Measurements from ENCODE around the gene CNPY3. TPM values are rescaled to one million over a fixed set of nuclear protein-coding genes. Genes with fewer than 3 reads are reported as not detected.
A peak's percentile ranks its signal among the peaks of the same experiment; 100 is the strongest.

Gene CNPY3
- polyA plus RNA-seq, 2 of the 4 experiments (the other 2 are of a cell fraction) = 30.3 to 38.5 TPM

- H3K27ac ChIP-seq = no peak overlapping the region
- H3K4me1 ChIP-seq = peaks cover 8% of the 10 kb centered on the region; the same call in 1 of the 3 replicates
- no peak for FAIRE-seq
- TF ChIP-seq CTCF (IDR thresholded peaks at IDR 0.05) (peak; percentile 26; the same call in 1 of the 3 replicates), CEBPB (IDR thresholded peaks at IDR 0.05) (no peak), RARB (CRISPR knock-in tag; IDR thresholded peaks at IDR 0.05) (no peak), HEYL (CRISPR knock-in tag; IDR thresholded peaks at IDR 0.05) (no peak), RAD21 (conservative IDR thresholded peaks at IDR 0.05 in 1 of 2, IDR thresholded peaks at IDR 0.05 in 1 of 2) (peak; percentile 41 to 56), BCL3 (IDR thresholded peaks at IDR 0.05) (no peak), NPAS2 (CRISPR knock-in tag; IDR thresholded peaks at IDR 0.05; ENCODE audit: borderline replicate concordance) (no peak)
- H3K4me3 ChIP-seq = no peak overlapping the region
- ATAC-seq = peak; percentile 75 to 84; a peak in 5 of 6 replicates
- ChIA-PET CTCF (interaction anchor here (0.7 to 1.8 kb wide), 8 partner anchors 10 to 526 kb away, joined by 3 to 7 read pairs (median 4); no protein-coding TSS in a partner anchor), POLR2A (no interaction called here)
- H3K9me3 ChIP-seq = no peaks in the 10 kb centered on the region
- 79% methylated on average over 7 of the region's 9 CpGs for WGBS (ENCODE audit: missing lambda C conversion rate)
- DNase-seq (ENCODE audit: low read depth in 1 of 2, low spot score in 1 of 2) = peak; percentile 34 to 63
- H3K4me2 ChIP-seq = no peak overlapping the region
These were observed 34.8 kb downstream of the CNPY3 start for GRCh38 chr6:42963855-42964605.

GRCh38 chr6:42966571-42966970 is 37.3 kb downstream of the CNPY3 start:
- no peak for ATAC-seq
- no peak overlapping the region for H3K27ac ChIP-seq
- no peaks in the 10 kb centered on the region for H3K9me3 ChIP-seq
- H3K4me3 ChIP-seq = no peak overlapping the region
- no peak for DNase-seq (ENCODE audit: low read depth in 1 of 2, low spot score in 1 of 2)
- peaks cover 17% of the 10 kb centered on the region for H3K4me1 ChIP-seq
- no peak overlapping the region for H3K4me2 ChIP-seq
- ChIA-PET POLR2A (interaction anchor here (0.6 kb wide), 1 partner anchor 18 kb away, joined by 3 read pairs; the partner anchor contains the start of gene PPP2R5D), CTCF (no interaction called here)
- TF ChIP-seq HOXB5 (CRISPR knock-in tag; IDR thresholded peaks at IDR 0.05) = no peak
- no peak for TF ChIP-seq MYC (IDR thresholded peaks at IDR 0.05; ENCODE audit: borderline replicate concordance, low read length)
- no peak for TF ChIP-seq FOXS1 (CRISPR knock-in tag; IDR thresholded peaks at IDR 0.05)
- TF ChIP-seq CEBPB (IDR thresholded peaks at IDR 0.05) = no peak
- no peak for TF ChIP-seq SMC3 (IDR thresholded peaks at IDR 0.05)
- TF ChIP-seq CHD4 (IDR thresholded peaks at IDR 0.05; ENCODE audit: borderline replicate concordance) = no peak
- no peak for TF ChIP-seq HOXA7 (CRISPR knock-in tag; IDR thresholded peaks at IDR 0.05)
- TF ChIP-seq ELK1 (IDR thresholded peaks at IDR 0.05; ENCODE audit: low read depth, low read length) = no peak
- TF ChIP-seq PBX3 (IDR thresholded peaks at IDR 0.05) = no peak
- TF ChIP-seq FOSL2 (IDR thresholded peaks at IDR 0.05) = no peak
- no peak for TF ChIP-seq FOSL2 (CRISPR knock-in tag; IDR thresholded peaks at IDR 0.05)
- no peak for TF ChIP-seq EHMT2 (IDR thresholded peaks at IDR 0.05; ENCODE audit: low read depth)
- TF ChIP-seq PHF8 (IDR thresholded peaks at IDR 0.05; ENCODE audit: borderline replicate concordance, low read depth) = no peak
- TF ChIP-seq NFE2L2 (conservative IDR thresholded peaks at IDR 0.05; ENCODE audit: low read length) = no peak
- TF ChIP-seq CHD2 (IDR thresholded peaks at IDR 0.05; ENCODE audit: low read length, partially characterized antibody) = no peak
- TF ChIP-seq BHLHE40 (IDR thresholded peaks at IDR 0.05; ENCODE audit: low read depth, low read length) = no peak
- no peak for TF ChIP-seq MAX (IDR thresholded peaks at IDR 0.05)
- TF ChIP-seq RAD21 (conservative IDR thresholded peaks at IDR 0.05 in 1 of 2, IDR thresholded peaks at IDR 0.05 in 1 of 2) = no peak
- no peak for TF ChIP-seq NR3C1 (IDR thresholded peaks at IDR 0.05)
- no peak for TF ChIP-seq RFX5 (IDR thresholded peaks at IDR 0.05)
- no peak for FAIRE-seq
- WGBS (ENCODE audit: missing lambda C conversion rate) = 85% methylated on average over 7 of the region's 7 CpGs
